ENCODE measurements around the gene ADAMTS17.
A peak's percentile ranks its signal among the peaks of the same experiment; 100 is the strongest.

Gene ADAMTS17, protein sequence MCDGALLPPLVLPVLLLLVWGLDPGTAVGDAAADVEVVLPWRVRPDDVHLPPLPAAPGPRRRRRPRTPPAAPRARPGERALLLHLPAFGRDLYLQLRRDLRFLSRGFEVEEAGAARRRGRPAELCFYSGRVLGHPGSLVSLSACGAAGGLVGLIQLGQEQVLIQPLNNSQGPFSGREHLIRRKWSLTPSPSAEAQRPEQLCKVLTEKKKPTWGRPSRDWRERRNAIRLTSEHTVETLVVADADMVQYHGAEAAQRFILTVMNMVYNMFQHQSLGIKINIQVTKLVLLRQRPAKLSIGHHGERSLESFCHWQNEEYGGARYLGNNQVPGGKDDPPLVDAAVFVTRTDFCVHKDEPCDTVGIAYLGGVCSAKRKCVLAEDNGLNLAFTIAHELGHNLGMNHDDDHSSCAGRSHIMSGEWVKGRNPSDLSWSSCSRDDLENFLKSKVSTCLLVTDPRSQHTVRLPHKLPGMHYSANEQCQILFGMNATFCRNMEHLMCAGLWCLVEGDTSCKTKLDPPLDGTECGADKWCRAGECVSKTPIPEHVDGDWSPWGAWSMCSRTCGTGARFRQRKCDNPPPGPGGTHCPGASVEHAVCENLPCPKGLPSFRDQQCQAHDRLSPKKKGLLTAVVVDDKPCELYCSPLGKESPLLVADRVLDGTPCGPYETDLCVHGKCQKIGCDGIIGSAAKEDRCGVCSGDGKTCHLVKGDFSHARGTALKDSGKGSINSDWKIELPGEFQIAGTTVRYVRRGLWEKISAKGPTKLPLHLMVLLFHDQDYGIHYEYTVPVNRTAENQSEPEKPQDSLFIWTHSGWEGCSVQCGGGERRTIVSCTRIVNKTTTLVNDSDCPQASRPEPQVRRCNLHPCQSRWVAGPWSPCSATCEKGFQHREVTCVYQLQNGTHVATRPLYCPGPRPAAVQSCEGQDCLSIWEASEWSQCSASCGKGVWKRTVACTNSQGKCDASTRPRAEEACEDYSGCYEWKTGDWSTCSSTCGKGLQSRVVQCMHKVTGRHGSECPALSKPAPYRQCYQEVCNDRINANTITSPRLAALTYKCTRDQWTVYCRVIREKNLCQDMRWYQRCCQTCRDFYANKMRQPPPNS

DNA sequence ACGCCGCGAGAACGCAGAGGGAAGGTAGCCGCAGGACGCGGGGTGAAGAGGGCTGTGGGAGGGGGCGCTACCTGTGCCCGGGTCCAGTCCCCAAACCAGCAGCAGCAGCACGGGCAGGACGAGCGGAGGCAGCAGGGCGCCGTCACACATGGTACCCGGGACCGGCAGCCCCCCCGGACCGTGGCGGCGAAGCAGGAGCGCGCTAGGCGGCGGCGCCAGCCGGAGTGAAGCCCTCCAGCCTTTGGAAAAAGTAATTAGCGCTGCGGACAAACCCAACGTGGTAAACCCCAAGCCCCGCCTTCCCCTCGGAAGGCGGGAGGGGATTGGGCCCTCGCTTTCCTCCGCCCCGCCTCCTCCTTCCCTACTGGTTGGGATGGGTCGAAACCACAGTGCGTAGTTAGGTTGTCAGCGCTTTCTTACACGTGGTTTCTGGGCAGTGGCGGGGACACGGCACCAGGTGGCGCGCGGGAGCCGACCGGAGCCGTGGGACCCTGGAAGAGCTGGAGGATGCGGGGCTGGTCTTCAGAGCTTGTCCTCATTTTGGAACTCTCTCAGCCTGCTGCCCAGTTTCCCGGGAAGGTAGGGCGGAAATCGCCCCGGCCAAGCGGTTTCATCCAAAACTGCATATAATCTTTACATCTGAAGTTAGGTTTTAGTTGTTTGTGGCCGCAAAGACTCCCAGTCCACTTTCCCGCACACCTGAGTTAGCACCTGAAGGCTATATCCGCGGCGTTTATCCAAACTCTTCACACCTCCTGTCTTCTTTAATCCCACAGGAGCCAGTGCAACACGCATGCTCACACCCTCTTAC lies at the start of gene ADAMTS17:
ADAMTS17 (minus strand) TSS at position 226 of the 811 bp plus-strand sequence; CDS start at position 150, 76 bp downstream.
- Histone ChIP-seq H3K9ac (ENCODE audit: low read depth, low read length) (peak within 1 kb of the TSS; percentile 64; the same call in 1 of the 2 replicates), H3K9me3 (ENCODE audit: control insufficient read depth, insufficient read depth, low read length) (no peaks in the 10 kb centered on the region), H3K36me3 (ENCODE audit: insufficient read depth, low read length) (no peaks in the 10 kb centered on the region), H3K4me1 (ENCODE audit: insufficient read depth, low read length) (no peaks in the 10 kb centered on the region)

DNA sequence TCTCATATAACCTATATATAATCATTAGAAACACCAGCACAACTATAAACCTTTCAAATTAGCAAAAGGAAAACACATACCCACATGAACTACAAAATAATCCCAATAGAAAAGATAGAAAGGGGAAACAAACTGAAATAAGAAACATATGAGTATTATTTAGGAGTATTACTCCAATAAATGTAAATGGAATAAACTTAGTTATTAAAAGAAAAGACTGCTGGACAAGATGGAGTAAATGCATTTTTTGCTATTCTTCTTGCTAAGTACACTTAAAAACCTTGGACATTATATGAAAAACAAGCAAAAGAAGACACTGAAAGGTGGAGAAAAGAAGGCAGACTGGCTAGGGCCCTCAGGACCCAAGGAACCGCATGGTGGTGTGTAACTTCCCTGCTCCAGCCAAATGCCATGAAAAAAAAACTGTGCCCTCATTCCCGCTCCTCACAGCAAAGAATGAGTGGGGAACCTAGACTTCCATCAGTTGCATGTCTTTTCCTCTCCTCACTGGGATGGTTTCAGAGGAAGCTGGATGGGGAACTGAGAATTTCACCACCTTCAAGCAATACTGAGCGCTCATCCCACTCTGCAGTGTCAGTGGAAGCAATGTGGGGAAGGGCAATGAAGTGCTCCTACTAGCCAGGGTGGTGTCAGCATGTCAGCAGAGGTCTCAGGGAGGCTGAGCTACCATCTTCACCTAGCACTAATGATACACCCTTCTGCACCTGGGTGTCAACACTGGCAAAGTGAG lies 43.7 kb upstream of the ADAMTS17 start:
- no peaks in the 10 kb centered on the region for H3K36me3 ChIP-seq (ENCODE audit: insufficient read depth, low read length)
- no peaks in the 10 kb centered on the region for H3K4me1 ChIP-seq (ENCODE audit: insufficient read depth, low read length)
- H3K9me3 ChIP-seq (ENCODE audit: control insufficient read depth, insufficient read depth, low read length) = peaks cover 8% of the 10 kb centered on the region; the same call in 1 of the 2 replicates
- H3K9ac ChIP-seq (ENCODE audit: low read depth, low read length) = no peak overlapping the region

DNA sequence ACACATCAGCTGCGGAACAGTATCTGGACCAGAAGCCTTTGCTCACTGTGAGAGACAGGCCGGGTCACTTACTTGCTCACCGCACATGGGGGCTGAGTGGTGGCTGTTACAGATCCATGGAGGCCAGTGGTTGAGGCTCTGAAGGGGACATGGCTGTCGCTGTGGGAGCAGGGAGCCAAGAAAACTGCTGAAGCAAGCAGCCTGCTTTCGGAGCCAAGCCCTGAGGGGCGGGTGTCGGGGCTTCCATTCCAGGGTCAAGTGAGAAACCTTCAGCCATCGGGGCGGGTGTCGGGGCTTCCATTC lies 42.3 kb upstream of the ADAMTS17 start:
- Histone ChIP-seq H3K9me3 (ENCODE audit: control insufficient read depth, insufficient read depth, low read length) (peaks cover 13% of the 10 kb centered on the region; the same call in 1 of the 2 replicates), H3K9ac (ENCODE audit: low read depth, low read length) (no peak overlapping the region), H3K4me1 (ENCODE audit: insufficient read depth, low read length) (no peaks in the 10 kb centered on the region), H3K36me3 (ENCODE audit: insufficient read depth, low read length) (no peaks in the 10 kb centered on the region)

DNA sequence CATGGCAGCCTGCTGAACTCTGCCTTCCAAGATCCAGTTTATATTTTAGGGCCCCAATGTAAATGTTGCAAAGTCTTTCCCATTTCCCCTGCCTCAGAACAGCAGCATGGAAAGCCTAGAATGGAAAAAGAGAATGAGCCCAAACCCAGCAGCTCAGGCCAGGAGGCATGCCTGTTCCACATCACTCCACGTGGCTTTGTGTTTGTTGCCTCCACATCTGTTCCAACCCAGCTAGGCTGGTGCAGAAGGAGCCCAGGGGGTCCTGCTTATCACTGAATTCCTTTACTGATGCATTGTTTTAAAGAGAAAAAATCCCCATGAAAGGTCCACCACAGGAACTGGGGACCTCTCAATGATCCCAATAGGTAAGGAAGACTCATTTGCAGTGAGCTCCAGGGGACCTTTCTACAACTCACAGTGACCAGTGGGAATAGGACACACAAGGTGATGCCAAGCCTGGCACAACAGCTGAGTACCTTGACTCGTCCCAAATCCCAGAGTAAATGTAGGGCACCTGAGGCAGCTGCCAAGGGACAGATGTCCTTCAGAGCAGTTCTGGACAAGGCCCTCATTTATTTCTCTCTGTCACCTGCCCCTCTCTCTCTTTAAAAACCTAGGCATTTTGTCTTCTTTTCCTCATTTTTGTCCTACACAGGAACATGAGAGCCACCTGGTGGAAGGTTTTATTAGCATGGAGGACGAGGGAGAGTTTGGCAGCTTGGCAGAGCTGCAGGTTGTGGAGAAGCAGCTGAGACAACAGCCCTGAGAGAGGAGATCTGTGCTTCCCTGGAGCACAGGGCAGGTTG lies 41.7 kb upstream of the ADAMTS17 start:
- Histone ChIP-seq H3K9ac (ENCODE audit: low read depth, low read length) (no peak overlapping the region), H3K4me1 (ENCODE audit: insufficient read depth, low read length) (no peaks in the 10 kb centered on the region), H3K36me3 (ENCODE audit: insufficient read depth, low read length) (no peaks in the 10 kb centered on the region), H3K9me3 (ENCODE audit: control insufficient read depth, insufficient read depth, low read length) (peaks cover 13% of the 10 kb centered on the region; the same call in 1 of the 2 replicates)

DNA sequence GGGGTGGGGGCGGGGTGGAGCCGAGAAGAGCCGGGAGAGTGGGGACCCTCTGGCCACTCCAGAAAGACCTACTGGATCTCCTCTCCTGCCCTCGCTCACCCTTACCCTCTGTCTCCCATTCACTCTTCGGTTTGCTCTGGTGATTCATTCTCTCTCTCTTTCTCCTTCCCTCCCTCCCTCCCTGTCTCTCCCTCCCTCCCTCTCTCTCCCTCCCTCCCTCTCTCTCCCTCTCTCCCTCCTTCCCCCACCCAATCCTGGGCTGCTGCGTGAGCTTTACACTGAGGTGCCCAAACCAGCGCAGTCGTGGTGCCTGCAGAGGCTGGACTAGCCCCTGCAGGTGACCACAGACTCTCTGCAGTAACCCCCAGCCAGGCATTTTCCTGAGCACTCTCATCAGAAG lies 32.2 kb upstream of the ADAMTS17 start:
- Histone ChIP-seq H3K4me1 (ENCODE audit: insufficient read depth, low read length) (no peaks in the 10 kb centered on the region), H3K36me3 (ENCODE audit: insufficient read depth, low read length) (no peaks in the 10 kb centered on the region), H3K9ac (ENCODE audit: low read depth, low read length) (peak overlapping the region; percentile 28; the same call in 1 of the 2 replicates), H3K9me3 (ENCODE audit: control insufficient read depth, insufficient read depth, low read length) (no peaks in the 10 kb centered on the region)

DNA sequence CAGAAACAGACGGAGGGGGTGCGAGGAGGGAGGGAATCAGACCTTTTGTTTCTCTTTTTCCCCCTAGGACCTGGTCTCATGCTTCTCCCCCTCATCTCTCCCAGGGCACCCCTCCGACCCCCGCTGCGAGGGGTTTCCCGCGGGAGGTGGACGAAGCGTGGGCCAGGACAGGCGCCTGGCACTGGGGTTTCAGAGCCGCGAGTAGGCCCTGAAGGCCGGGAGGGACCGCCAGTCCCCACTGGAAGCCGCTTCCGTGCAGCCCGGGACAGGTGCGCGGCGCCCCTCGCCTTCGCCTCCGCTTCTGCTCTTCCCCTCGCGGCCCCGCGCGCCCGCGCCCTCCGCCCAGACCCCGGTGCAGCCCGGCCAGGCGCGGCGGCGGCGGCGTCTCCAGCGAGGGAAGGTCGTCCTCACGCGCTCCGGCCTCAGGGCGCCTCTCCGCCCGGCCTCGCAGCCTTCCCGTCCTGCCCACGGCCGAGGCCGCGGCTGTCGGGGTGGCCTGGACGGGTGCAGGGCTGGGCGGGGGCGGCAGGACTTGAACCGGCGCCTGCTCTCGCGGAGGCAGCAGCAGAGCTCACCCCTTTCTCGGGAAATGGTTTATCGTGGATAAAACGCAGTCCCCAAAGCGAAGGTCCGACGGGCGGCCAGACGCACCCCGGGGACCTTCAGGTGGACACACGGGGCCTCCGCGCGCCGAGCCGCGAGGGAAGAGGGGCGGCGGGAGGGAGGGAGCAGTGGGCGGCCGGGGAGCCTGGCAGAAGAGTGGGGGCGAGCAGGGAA lies 31.5 kb upstream of the ADAMTS17 start:
- Histone ChIP-seq H3K9me3 (ENCODE audit: control insufficient read depth, insufficient read depth, low read length) (no peaks in the 10 kb centered on the region), H3K9ac (ENCODE audit: low read depth, low read length) (peak overlapping the region; percentile 78), H3K4me1 (ENCODE audit: insufficient read depth, low read length) (no peaks in the 10 kb centered on the region), H3K36me3 (ENCODE audit: insufficient read depth, low read length) (no peaks in the 10 kb centered on the region)

DNA sequence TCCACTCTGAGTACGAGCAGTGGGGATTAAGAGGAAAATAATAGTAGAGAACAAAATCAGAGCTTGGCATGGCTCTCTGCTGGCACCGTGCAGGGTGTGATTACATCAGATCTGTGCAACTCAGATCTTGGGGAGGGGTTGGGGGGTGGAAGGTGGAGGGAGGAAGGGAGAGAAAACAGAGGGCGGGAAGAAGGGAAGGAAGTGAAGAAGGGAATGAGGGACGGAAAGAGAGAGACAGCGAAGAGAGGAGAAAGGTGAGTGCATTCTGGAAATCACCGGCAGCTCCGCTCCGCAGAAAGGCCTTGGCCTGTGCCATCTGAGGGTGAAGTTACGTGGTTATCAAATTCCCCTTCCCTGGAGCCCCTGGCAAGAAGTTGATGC lies 31.0 kb upstream of the ADAMTS17 start:
- Histone ChIP-seq H3K36me3 (ENCODE audit: insufficient read depth, low read length) (no peaks in the 10 kb centered on the region), H3K4me1 (ENCODE audit: insufficient read depth, low read length) (no peaks in the 10 kb centered on the region), H3K9me3 (ENCODE audit: control insufficient read depth, insufficient read depth, low read length) (no peaks in the 10 kb centered on the region), H3K9ac (ENCODE audit: low read depth, low read length) (peak overlapping the region; percentile 78)

DNA sequence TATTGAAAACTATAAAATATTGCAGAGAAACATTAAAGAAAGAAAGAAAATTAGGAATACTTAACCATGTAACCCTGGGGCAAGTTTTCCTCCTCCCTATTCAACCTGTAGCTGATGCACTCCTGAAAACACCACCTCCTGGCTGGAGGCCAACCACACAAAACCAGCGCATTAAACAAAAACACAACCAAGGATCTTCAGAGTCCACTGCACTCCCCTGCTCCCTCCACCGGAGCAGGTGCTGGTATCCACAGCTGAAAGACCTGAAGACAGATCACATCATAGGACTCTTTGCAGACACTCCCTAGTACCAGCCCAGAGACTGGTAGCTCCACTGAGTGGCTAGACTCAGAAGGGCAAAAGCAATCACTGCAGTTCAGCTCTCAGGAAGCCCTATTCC lies 13.6 kb upstream of the ADAMTS17 start:
- H3K36me3 ChIP-seq (ENCODE audit: insufficient read depth, low read length) = no peaks in the 10 kb centered on the region
- H3K9ac ChIP-seq (ENCODE audit: low read depth, low read length) = no peak overlapping the region
- H3K9me3 ChIP-seq (ENCODE audit: control insufficient read depth, insufficient read depth, low read length) = no peaks in the 10 kb centered on the region
- no peaks in the 10 kb centered on the region for H3K4me1 ChIP-seq (ENCODE audit: insufficient read depth, low read length)

DNA sequence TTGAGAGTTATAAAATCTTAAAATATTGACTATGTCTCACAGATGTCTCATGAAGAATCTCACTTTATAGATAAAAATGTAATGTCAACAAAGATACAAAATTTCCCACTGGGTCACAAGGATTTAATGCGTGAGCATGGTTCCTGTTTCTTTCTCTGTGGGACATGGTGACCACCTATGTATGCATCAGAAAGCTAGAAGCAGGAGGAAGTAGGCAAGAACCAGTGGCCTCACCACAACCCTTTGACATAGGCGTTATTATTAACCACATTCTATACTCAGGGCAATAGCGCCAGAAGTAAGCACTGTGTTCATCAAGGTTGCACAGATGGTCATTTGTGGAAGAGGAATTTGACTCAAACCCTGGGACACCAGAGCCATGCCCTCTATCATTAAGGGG lies 11.7 kb upstream of the ADAMTS17 start:
- H3K4me1 ChIP-seq (ENCODE audit: insufficient read depth, low read length) = no peaks in the 10 kb centered on the region
- no peak overlapping the region for H3K9ac ChIP-seq (ENCODE audit: low read depth, low read length)
- no peaks in the 10 kb centered on the region for H3K36me3 ChIP-seq (ENCODE audit: insufficient read depth, low read length)
- no peaks in the 10 kb centered on the region for H3K9me3 ChIP-seq (ENCODE audit: control insufficient read depth, insufficient read depth, low read length)

DNA sequence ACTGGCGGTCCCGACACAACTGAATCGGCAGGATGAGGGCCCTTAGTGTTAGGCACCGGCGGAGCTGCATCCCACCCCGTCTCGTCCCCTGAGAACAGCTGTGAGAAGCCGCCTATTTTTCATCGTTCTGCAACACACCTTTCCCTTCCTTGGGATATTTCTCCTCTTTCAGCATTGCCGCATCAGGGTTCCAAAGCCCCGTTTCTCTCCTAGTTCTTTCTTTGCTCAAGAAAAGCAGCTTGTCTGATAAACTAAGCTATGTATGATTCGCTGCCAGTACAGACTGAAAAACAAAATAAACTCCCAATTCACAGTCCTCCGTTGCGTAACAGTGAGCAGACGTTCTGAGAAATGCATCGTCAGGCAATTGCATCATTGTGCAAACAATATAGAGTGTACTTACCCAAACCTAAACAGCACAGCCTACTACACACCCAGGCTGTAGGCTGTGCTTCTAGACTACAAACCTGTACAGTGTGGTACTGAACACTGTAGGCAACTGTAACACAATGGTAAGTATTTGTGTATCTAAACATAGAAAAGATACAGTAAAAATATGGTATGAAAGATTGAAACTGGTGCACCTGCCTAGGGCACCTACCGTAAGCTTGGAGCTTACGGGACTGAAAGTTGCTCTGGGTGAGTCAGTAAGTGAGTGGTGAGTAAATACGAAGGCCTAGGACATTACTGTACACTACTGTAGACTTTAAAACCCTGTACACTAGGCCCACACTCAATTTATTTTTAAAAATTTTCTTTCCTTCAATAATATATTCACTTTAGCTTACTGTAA lies 8.9 kb upstream of the ADAMTS17 start:
- Histone ChIP-seq H3K9me3 (ENCODE audit: control insufficient read depth, insufficient read depth, low read length) (no peaks in the 10 kb centered on the region), H3K9ac (ENCODE audit: low read depth, low read length) (peak overlapping the region; percentile 86; the same call in 1 of the 2 replicates), H3K4me1 (ENCODE audit: insufficient read depth, low read length) (no peaks in the 10 kb centered on the region), H3K36me3 (ENCODE audit: insufficient read depth, low read length) (no peaks in the 10 kb centered on the region)

DNA sequence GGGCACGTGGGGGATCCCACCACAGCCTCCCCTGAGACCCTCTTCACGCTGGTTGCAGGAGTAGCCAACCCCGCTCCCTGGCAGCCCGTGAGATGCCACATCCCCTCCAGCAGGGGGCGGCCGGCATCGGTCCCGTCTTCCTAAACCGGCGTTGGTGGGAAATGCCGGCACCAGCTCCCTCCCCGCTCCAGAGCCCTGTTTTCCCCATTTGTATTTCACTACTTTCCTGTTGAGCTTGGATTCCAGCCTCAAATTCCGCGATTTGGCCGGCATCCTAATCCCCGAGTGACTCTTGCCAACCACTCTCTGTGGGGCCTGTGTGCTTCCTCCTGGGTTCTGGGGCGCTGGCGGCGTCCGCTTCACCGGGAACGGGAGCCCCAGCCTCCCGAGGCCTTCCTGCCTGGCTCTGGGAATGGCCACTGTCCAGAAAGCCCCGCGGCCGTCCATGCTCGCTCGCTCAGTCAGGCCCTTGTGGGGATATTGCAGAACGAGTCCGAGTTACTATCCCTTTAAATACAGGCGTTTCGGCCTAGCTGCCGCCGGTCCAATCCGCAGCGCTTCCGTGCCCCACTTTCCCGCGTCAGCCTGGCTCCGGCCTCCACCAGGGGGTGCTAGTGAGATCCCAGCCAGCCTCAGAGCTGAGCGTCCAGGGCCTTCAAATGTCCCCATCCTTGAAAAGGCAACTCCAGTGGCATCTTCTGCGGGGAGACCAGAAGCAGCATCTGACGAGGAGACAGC lies 8.1 kb upstream of the ADAMTS17 start:
- H3K4me1 ChIP-seq (ENCODE audit: insufficient read depth, low read length) = no peaks in the 10 kb centered on the region
- no peaks in the 10 kb centered on the region for H3K9me3 ChIP-seq (ENCODE audit: control insufficient read depth, insufficient read depth, low read length)
- H3K9ac ChIP-seq (ENCODE audit: low read depth, low read length) = peak overlapping the region; percentile 86
- H3K36me3 ChIP-seq (ENCODE audit: insufficient read depth, low read length) = no peaks in the 10 kb centered on the region

Data from ES-I3 (cell line).